K562 (cell line): ENCODE results near the gene CAPZA1. TPM values are rescaled to one million over a fixed set of nuclear protein-coding genes. Genes with fewer than 3 reads are reported as not detected.
A peak's percentile ranks its signal among the peaks of the same experiment; 100 is the strongest.

ENCODE experiments used
- ATAC-seq: fragments of 200-7000 bp; cut with Tn5 transposase; 3 replicates; pipeline ENCODE4 v1.9.1; 2020; ENCODE audit warnings: moderate library complexity
- BruUV-seq: library from RNA; stranded (reverse); fragments of 400-500 nt; replicated peaks from 2 replicates; lab custom pipeline; 2021; lab: Mats Ljungman, UMichigan
- CTCF ChIA-PET: fragments of 300-600 bp; formaldehyde crosslinking; extraction: SDS; loops from one replicate; lab custom pipeline; 2021; ENCODE audit warnings: low intra/inter-chr PET ratio; lab: Yijun Ruan, JAX
- POLR2A ChIA-PET: fragments of 300-600, 350-650 bp; sonication (Branson Sonifier 250); formaldehyde crosslinking; extraction: SDS; loops from one replicate; lab custom pipeline; 2021; ENCODE audit warnings: antibody characterized with exemption, inconsistent platforms; lab: Yijun Ruan, JAX
- DNase-seq, 4 experiments: peaks; one replicate each; pipeline versions ENCODE4 v3.0.0 to v3.0.0-alpha.2; 2011 to 2018; ENCODE audit warnings: low spot score in 3 of 4, mixed read lengths in 3 of 4; ENCODE audit errors: extremely low read depth in 1 of 4
- FAIRE-seq: peaks from 2 replicates; lab custom pipeline; 2011; peaks lifted over from hg19 to GRCh38; lab: Jason Lieb, UNC
- H2AFZ ChIP-seq: 2 replicates; pipeline ENCODE4 v1.6.0; 2011; ENCODE audit warnings: low read depth, low read length, control low read depth, inconsistent platforms
- H3K27ac ChIP-seq: fragments of 200-600 bp; 3 replicates; pipeline ENCODE4 v1.8.0; 2011; ENCODE audit warnings: low read depth, mild to moderate bottlenecking, control low read depth, inconsistent platforms, low read length, moderate library complexity, mixed read lengths; ENCODE audit errors: extremely low read depth
- H3K27me3 ChIP-seq, 2 experiments: fragments of 300-600 bp in 1 of 2; 2 replicates in 1 of 2; 3 replicates in 1 of 2; pipeline versions ENCODE4 v1.6.0 to v1.8.0; 2011; ENCODE audit warnings: inconsistent platforms in 2 of 2, low read length in 2 of 2, mild to moderate bottlenecking in 1 of 2, mixed read lengths in 1 of 2, moderate library complexity in 1 of 2; ENCODE audit not compliant: control insufficient read depth in 2 of 2, insufficient read depth in 2 of 2
- H3K36me3 ChIP-seq: fragments of 300-600 bp; 3 replicates; pipeline ENCODE4 v1.8.0; 2011; ENCODE audit warnings: mild to moderate bottlenecking, low read length, inconsistent platforms; ENCODE audit not compliant: control insufficient read depth, insufficient read depth
- H3K4me1 ChIP-seq, 2 experiments: fragments of 200-600 bp in 1 of 2; replicated peaks in 1 of 2; 2 replicates in 1 of 2; 3 replicates in 1 of 2; pipeline versions ENCODE4 v1.5.1 to v1.8.0; 2011; ENCODE audit warnings: inconsistent platforms in 2 of 2, low read length in 2 of 2, mild to moderate bottlenecking in 1 of 2, mixed read lengths in 1 of 2, moderate library complexity in 1 of 2; ENCODE audit not compliant: control insufficient read depth in 2 of 2, insufficient read depth in 2 of 2
- H3K4me2 ChIP-seq: 2 replicates; pipeline ENCODE4 v1.6.1; 2011; ENCODE audit warnings: low read length, control low read depth, inconsistent platforms, mixed read lengths; ENCODE audit not compliant: insufficient read depth
- H3K4me3 ChIP-seq: fragments of 200-600 bp; sonication (generic), shearing (Covaris generic); 2 replicates; pipeline ENCODE4 v1.5.1; 2016; ENCODE audit warnings: control low read depth, inconsistent platforms
- H3K79me2 ChIP-seq: fragments of 200-600 bp; 3 replicates; pipeline ENCODE4 v1.8.0; 2011; ENCODE audit warnings: low read length, inconsistent platforms; ENCODE audit not compliant: control insufficient read depth, insufficient read depth
- H3K9ac ChIP-seq, 2 experiments: 2 replicates each; pipeline versions ENCODE4 v1.6.0 to v1.6.1; 2011; ENCODE audit warnings: low read depth in 2 of 2, low read length in 2 of 2, control low read depth in 1 of 2, inconsistent platforms in 1 of 2, mild to moderate bottlenecking in 1 of 2, mixed read lengths in 1 of 2; ENCODE audit not compliant: insufficient read depth in 1 of 2
- H3K9me1 ChIP-seq: one replicate; pipeline ENCODE4 v1.6.0; 2011; ENCODE audit warnings: inconsistent platforms, mild to moderate bottlenecking, low read length, moderate library complexity; ENCODE audit not compliant: control insufficient read depth, insufficient read depth
- H3K9me3 ChIP-seq: replicated peaks from 2 replicates; pipeline ENCODE4 v1.5.1; 2011; ENCODE audit warnings: low read depth, low read length, inconsistent platforms; ENCODE audit not compliant: control insufficient read depth, insufficient read depth
- H4K20me1 ChIP-seq: replicated peaks from 2 replicates; pipeline ENCODE4 v1.6.1; 2011; ENCODE audit warnings: low read length, inconsistent platforms, mixed read lengths; ENCODE audit not compliant: control insufficient read depth, insufficient read depth
- HDGF ChIP-seq: fragments of 450-650 bp; IDR thresholded peaks from 2 replicates; pipeline ENCODE4 v1.6.1; 2016
- PCBP1 ChIP-seq: fragments of 200-400 bp; formaldehyde crosslinking; IDR thresholded peaks from 2 replicates; pipeline ENCODE4 v1.6.1; 2018; ENCODE audit warnings: mild to moderate bottlenecking, low read depth, low read length; ENCODE audit not compliant: poor library complexity, severe bottlenecking
- RFX7 ChIP-seq: fragments of 250-450 bp; sonication (Bioruptor Pico); IDR thresholded peaks from 2 replicates; pipeline ENCODE4 v1.5.1; 2021; ENCODE audit warnings: mild to moderate bottlenecking
- SNIP1 ChIP-seq: fragments of 450-650 bp; IDR thresholded peaks from 2 replicates; pipeline ENCODE4 v1.7.1; 2017; ENCODE audit warnings: low read depth, mild to moderate bottlenecking
- XRCC5 ChIP-seq: fragments of 200-400 bp; formaldehyde crosslinking; IDR thresholded peaks from 2 replicates; pipeline ENCODE4 v1.6.1; 2017; ENCODE audit warnings: low read depth, mild to moderate bottlenecking, low read length
- YY1 ChIP-seq, 3 experiments: IDR thresholded peaks; 2 replicates each; pipeline ENCODE4 v1.6.1; 2011; ENCODE audit warnings: low read length in 2 of 3, mild to moderate bottlenecking in 2 of 3, moderate library complexity in 2 of 3, borderline replicate concordance in 1 of 3, control low read depth in 1 of 3, low read depth in 1 of 3; ENCODE audit not compliant: insufficient read depth in 3 of 3, insufficient replicate concordance in 2 of 3, control insufficient read depth in 1 of 3, insufficient read length in 1 of 3; ENCODE audit errors: extremely low read depth in 1 of 3
- ZBTB17 ChIP-seq: fragments of 450-650 bp; formaldehyde crosslinking; IDR thresholded peaks from 2 replicates; pipeline ENCODE4 v1.4.0; 2020; ENCODE audit warnings: mild to moderate bottlenecking
- ZNF644 ChIP-seq: fragments of 200-800 bp; sonication (Bioruptor generic); IDR thresholded peaks from 2 replicates; pipeline ENCODE4 v1.6.1; 2016; ENCODE audit warnings: low read depth, missing genetic modification characterization, missing compliant biosample characterization
- WGBS: fragments of 100-300 bp; shearing (Covaris generic); methylation state at CpG from one replicate; pipeline ENCODE4 v1.1.6; 2016; ENCODE audit warnings: low coverage, mixed read lengths; ENCODE audit not compliant: insufficient coverage; ENCODE audit errors: missing lambda C conversion rate; 5-methylcytosine and 5-hydroxymethylcytosine counted together
- in situ Hi-C: fragments of 300-500 bp; cut with MboI; formaldehyde crosslinking; loops from 4 replicates; pipeline ENCODE4 v1.15.0; 2018; ENCODE audit warnings: inconsistent platforms, mixed read lengths
- intact Hi-C: fragments of 100-400 bp; cut with micrococcal nuclease; formaldehyde crosslinking; loops from 2 replicates; pipeline ENCODE4 v1.14.2; 2022
- polyA plus RNA-seq, 8 experiments: library from polyadenylated mRNA; depleted of rRNA in 4 of 8; stranded (reverse) in 5 of 8; unstranded in 3 of 8; fragments of >200 nt; fragmentation: Nextera tagmentation in 2 of 8; fragmentation: Illumina TruSeq in 1 of 8; extraction: Ambion mirVana in 2 of 8; extraction: Trizol in 1 of 8; gene quantifications; 2 replicates each; pipeline versions ENCODE4 v1.2.1 to v1.2.3, GENCODE V29; 2011 to 2014; ENCODE audit warnings: inconsistent platforms in 1 of 8, missing spikeins in 1 of 8
- total RNA-seq, 7 experiments: library from RNA; depleted of rRNA in 6 of 7; stranded (reverse); fragments of >200 nt in 6 of 7; fragmentation: Illumina TruSeq in 2 of 7; extraction: Trizol in 2 of 7; gene quantifications; 2 replicates each; pipeline versions ENCODE4 v1.2.1 to v1.2.3, GENCODE V29; 2011 to 2021; ENCODE audit warnings: low replicate concordance in 1 of 7

The CAPZA1 gene
- total and polyA plus RNA-seq, 9 of the 15 experiments (the other 6 are each of a cell fraction or from before 2014, with no cell fraction given), result 237 to 1,020 (median 306) TPM

DNA sequence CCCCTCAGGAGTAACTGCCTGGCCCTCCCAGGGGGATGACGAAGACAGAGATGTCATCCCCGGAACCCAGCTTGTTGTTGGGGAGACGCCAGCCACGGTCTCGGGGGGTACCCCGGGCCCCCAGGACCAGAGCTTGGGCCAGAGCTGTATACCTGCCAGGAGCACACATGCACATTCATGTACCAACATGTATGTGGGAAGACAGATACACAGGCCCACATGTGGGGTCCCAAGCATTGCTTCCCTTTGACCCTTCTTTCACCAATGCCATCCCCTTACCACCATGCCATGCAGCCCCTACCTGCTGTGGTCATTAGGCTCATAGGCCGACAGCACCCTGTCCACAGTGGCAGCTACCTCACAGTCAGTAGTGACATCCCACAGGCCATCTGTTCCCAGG lies 90.5 kb downstream of the CAPZA1 start (continued):
- no peak for TF ChIP-seq PCBP1
- no peak for TF ChIP-seq RFX7 (CRISPR knock-in tag)
- no peak for TF ChIP-seq SNIP1
- TF ChIP-seq, all 486 proteins: peak for 0

DNA sequence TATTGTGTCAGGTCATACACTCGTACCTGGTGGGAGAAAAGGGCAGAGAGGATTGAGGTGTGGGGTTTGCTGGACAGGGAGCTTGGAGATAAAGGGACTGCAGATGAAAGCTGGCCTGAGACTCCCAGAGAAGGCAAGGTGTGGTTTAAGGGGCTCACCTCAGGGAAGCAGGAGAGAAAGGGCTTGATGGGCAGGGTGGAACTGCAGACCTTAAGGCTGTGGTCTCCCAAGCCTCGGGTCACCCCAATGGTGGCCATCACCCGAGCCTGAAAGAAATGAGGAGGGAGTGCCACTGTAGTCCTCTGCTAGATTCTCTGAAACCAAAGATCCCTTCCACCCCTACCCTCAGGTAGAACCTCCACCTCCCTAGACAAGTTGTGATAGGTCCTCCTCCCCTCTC lies 91.0 kb downstream of the CAPZA1 start:
- ATAC-seq (no peak), FAIRE-seq (no peak), DNase-seq (no peak)
- ChIA-PET CTCF (no interaction called here), POLR2A (interaction anchor here (0.6 to 2.2 kb wide), 3 partner anchors 23 to 1326 kb away, joined by 3 to 6 read pairs (median 3); partner anchors contain the start of gene ST7L)
- Histone ChIP-seq H3K9me1 (no peaks in the 10 kb centered on the region), H3K79me2 (peaks cover 14% of the 10 kb centered on the region), H3K27ac (no peak overlapping the region), H3K4me3 (no peak overlapping the region), H3K9ac (peak overlapping the region in 1 of 2 experiments; percentile 26; a peak in 1 of 4 replicates), H3K4me1 (peaks cover 24 to 39% of the 10 kb centered on the region in 2 experiments), H2AFZ (no peak overlapping the region), H3K4me2 (no peak overlapping the region), H4K20me1 (no peaks in the 10 kb centered on the region), H3K27me3 (no peaks in the 10 kb centered on the region), H3K36me3 (peaks cover under 1% of the 10 kb centered on the region; the same call in 1 of the 3 replicates), H3K9me3 (no peaks in the 10 kb centered on the region)
- in situ Hi-C loops (no loop called here), intact Hi-C loops (loop anchor here (10.0 kb wide), 1 partner anchor 434 kb away; no protein-coding TSS in a partner anchor)
- TF ChIP-seq HDGF, result no peak
- no peak for TF ChIP-seq YY1 (IDR thresholded peaks at IDR 0.05; ENCODE audit: borderline replicate concordance in 1 of 3, control insufficient read depth in 1 of 3, extremely low read depth in 1 of 3, insufficient read depth in 3 of 3, insufficient read length in 1 of 3, insufficient replicate concordance in 2 of 3, low read depth in 1 of 3, low read length in 2 of 3)
- TF ChIP-seq XRCC5, result no peak
- no peak for TF ChIP-seq ZNF644 (tag)
- no peak for TF ChIP-seq ZBTB17
- 34% methylated on average over 3 of the region's 3 CpGs for WGBS
- BruUV-seq, result no TSS peak
